GM21515 (cell line): Measurements from ENCODE around the gene CERS6.

Experiments used
- ATAC-seq: cut with Tn5 transposase; IDR thresholded peaks from one replicate; pipeline ENCODE4 v1.9.1; 2021; ENCODE audit not compliant: unreplicated experiment

Gene CERS6

GRCh38 chr2:168596881-168597655 is 141.0 kb downstream of the CERS6 start:
- ATAC-seq = no peak

- no peak for ATAC-seq
Observed at GRCh38 chr2:168599738-168600137, 143.7 kb downstream of the CERS6 start.

GRCh38 chr2:168600949-168601348 is 144.9 kb downstream of the CERS6 start:
- ATAC-seq = no peak

DNA sequence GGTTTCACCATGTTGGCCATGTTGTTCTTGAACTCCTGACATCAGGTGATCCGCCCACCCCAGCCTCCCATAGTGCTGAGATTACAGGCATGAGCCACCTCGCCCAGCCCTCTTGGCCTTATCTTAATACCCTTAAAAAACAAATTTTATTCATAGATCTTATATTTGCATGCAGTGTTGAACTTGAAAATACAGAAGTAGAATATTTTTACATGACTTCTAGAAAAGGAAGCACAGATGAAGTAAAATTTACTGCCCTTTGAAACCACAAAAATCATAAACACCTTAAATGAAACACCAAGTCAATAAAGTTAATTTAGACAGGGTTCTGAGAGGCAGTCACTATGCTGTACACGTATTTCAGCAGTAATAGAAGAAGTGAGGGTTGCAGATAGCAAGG is 145.7 kb downstream of the CERS6 start:
- ATAC-seq = peak; percentile 69

DNA sequence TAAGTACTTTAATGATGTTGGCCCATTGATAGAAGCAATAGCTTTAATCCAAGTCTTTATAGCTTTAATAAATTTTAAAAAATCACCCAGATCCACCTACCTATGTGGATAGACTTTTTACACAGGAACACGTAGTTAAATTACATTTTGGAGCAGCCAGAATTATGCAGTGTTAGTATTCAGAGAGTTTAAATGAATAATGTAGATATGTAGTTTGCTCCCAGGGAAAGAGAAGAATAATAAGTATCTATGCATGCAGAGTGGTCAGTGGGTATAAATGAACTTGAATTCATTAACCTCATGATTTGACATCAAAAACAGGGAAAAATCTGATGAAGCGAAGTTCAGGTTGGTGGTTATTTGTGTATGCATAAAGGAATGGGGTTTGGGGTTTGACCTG is 146.3 kb downstream of the CERS6 start:
- no peak for ATAC-seq

GRCh38 chr2:168602846-168603401 is 146.9 kb downstream of the CERS6 start:
- ATAC-seq = no peak

- no peak for ATAC-seq
Observed at GRCh38 chr2:168603439-168603961, 147.4 kb downstream of the CERS6 start.

- ATAC-seq = no peak
Observed at GRCh38 chr2:168604252-168604651, 148.2 kb downstream of the CERS6 start.

GRCh38 chr2:168607992-168608391 is 151.9 kb downstream of the CERS6 start:
- ATAC-seq = no peak

GRCh38 chr2:168608796-168609195 is 152.7 kb downstream of the CERS6 start:
- no peak for ATAC-seq

- no peak for ATAC-seq
Observed at GRCh38 chr2:168611091-168611490, 155.0 kb downstream of the CERS6 start.

DNA sequence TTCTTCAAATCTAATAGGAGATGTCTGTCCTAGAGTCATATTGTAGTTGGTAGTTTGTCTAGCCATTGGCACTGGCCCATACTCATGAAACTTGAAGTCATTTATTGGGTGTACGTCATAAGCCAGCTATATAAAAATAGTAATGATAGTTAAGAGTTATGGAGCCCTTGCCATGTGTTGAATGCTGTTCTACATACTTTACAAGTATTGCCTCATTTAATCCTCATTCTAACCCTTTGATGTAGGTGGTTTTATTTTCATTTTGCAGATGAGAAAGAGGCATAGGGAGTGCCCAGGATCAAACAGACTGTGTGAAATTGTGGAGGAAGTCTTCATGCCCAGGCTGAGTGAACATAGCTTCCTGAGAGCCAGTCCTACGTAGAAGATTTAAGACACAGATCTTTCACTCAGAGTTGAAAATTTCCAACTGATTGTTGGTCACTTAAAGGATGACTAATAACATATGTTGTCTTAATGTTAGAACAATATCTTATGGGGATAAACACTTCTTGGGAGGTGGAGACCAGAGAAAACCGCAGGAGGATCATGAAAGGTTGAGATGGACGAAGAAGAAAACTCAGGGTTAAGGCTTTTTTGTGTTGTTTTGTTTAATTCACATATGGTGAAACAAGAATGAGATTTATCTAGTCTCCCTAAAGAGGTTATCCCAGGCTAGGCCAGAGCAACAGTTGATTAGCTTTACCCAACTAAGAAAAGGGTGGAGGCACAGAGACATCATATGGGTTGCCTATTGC is 156.0 kb downstream of the CERS6 start:
- no peak for ATAC-seq

DNA sequence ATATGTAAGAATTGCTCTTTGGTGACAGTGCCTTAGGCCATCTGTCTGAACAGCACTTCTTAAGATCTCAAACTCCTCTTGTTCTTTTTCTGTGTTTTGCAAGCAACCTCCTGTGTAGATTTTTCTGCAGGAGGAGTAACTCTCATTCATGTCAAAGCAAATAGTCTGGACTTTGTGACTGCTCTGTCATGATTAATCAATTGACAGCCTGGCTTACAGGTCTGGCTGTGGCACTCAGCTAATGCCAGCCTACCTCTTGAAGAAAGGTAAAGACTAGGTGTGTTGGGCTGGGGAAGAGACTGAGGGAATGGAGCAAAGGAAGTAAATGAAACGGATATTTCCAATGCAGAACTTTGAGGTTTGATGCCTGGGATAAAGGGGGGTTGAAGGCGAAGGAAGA is 156.6 kb downstream of the CERS6 start:
- no peak for ATAC-seq

GRCh38 chr2:168613551-168613950 is 157.5 kb downstream of the CERS6 start:
- ATAC-seq = no peak

DNA sequence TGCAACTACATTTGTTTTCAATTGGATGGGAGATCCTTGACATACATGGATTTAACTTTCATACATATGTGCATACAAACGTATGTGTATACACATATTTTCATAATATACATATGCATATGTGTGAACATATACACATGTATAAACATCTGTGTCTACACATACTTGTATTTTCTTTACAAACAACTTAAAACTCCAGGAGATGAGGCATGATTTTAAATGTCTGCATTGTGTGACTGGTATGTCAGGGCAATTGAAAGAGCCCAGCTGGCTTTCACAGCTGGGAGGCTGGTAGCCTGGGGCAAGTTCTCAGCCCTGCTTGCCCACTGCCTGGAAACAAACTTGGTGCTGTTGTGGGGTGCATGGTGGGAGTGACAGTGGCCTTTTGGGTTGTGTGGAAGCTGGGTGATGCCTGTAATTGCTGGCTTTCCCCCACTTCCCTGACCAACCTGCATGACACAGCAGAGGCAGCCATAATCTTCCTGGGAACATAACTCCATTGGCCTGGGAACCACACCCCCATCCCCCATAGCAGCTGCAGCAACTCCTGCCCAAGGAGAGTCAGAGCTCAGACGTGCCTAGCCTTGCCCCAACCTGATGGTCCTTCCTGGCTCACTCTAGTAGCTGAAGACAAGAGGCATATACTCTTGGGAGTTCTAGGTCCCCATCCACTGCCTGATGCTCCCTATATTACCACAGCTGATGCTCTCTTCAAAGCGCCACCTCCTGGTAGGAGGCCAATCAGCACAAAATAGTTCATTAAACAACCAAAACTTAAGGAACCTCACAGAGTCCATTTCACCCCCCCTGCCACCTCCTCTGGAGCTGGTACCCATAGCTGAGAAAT is 158.3 kb downstream of the CERS6 start:
- ATAC-seq = no peak

- ATAC-seq = no peak
Observed at GRCh38 chr2:168620554-168620953, 164.5 kb downstream of the CERS6 start.

- ATAC-seq = no peak
Observed at GRCh38 chr2:168622559-168622958, 166.5 kb downstream of the CERS6 start.

DNA sequence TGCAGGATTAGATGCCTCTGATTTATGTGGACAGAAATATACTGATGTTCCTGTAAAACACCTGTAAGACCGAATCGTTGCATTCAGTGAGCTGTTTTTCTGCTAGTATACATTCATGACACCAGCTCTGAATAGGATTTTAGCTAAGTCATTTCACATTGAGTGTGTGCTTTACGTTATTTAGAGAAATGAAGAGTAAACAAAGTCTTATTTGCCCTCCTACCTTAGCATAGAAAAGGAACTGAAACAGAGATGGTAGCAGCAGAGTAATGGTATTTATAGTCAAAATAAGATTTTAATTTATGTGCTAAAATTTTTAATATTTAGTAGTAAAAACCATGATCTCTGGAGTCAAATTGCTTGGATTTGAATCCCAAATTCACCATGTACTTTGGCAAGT is 168.0 kb downstream of the CERS6 start:
- no peak for ATAC-seq

GRCh38 chr2:168626096-168626495 is 170.0 kb downstream of the CERS6 start:
- no peak for ATAC-seq

- no peak for ATAC-seq
Observed at GRCh38 chr2:168626647-168627046, 170.6 kb downstream of the CERS6 start.

GRCh38 chr2:168632709-168633121 is 176.6 kb downstream of the CERS6 start:
- ATAC-seq = no peak
